ENCODE data around the gene CCT7. TPM values are rescaled to one million over a fixed set of nuclear protein-coding genes. Genes with fewer than 3 reads are reported as not detected.

Gene CCT7
- total and polyA plus RNA-seq, 2 experiments from 2014 or later, result 190 to 197 TPM

GRCh38 chr2:73297151-73297559 is 63.0 kb downstream of the CCT7 start:
- TF ChIP-seq EZH2 (IDR thresholded peaks at IDR 0.05; ENCODE audit: borderline replicate concordance) (no peak), CTCF (IDR thresholded peaks at IDR 0.05; ENCODE audit: poor library complexity) (no peak), EZH2phosphoT487 (IDR thresholded peaks at IDR 0.05; ENCODE audit: low read depth, severe bottlenecking, unreplicated experiment) (no peak)
- WGBS (ENCODE audit: low lambda C conversion rate, missing lambda C conversion rate), result 33% methylated on average over 2 of the region's 2 CpGs
- Histone ChIP-seq H3K36me3 (replicated peaks; ENCODE audit: insufficient read depth, low read depth) (no peaks in the 10 kb centered on the region), H3K9me2 (replicated peaks; ENCODE audit: insufficient read depth) (no peaks in the 10 kb centered on the region), H4K20me1 (ENCODE audit: insufficient read depth, poor library complexity, severe bottlenecking) (no peaks in the 10 kb centered on the region), H3K27ac (no peak overlapping the region), H3K9me3 (ENCODE audit: low read depth) (no peaks in the 10 kb centered on the region), H3K4me3 (no peak overlapping the region), H3K27me3 (peaks cover 95% of the 10 kb centered on the region), H3K4me1 (ENCODE audit: insufficient read depth) (no peaks in the 10 kb centered on the region), H2AFZ (no peak overlapping the region), H3K4me2 (no peak overlapping the region), H3K79me2 (no peaks in the 10 kb centered on the region)
- no peak for DNase-seq (ENCODE audit: low spot score)

GRCh38 chr2:73297586-73297985 is 63.5 kb downstream of the CCT7 start:
- no peak overlapping the region for H3K27ac ChIP-seq
- H3K4me3 ChIP-seq, result no peak overlapping the region
- no peaks in the 10 kb centered on the region for H3K9me3 ChIP-seq (ENCODE audit: low read depth)
- no peaks in the 10 kb centered on the region for H3K36me3 ChIP-seq (replicated peaks; ENCODE audit: insufficient read depth, low read depth)
- TF ChIP-seq EZH2 (IDR thresholded peaks at IDR 0.05; ENCODE audit: borderline replicate concordance), result no peak
- no peak for TF ChIP-seq EZH2phosphoT487 (IDR thresholded peaks at IDR 0.05; ENCODE audit: low read depth, severe bottlenecking, unreplicated experiment)
- no peak for TF ChIP-seq CTCF (IDR thresholded peaks at IDR 0.05; ENCODE audit: poor library complexity)
- no peaks in the 10 kb centered on the region for H3K4me1 ChIP-seq (ENCODE audit: insufficient read depth)
- H3K79me2 ChIP-seq, result no peaks in the 10 kb centered on the region
- WGBS (ENCODE audit: low lambda C conversion rate, missing lambda C conversion rate), result 60% methylated on average over 4 of the region's 4 CpGs
- H3K27me3 ChIP-seq, result peaks cover 93% of the 10 kb centered on the region
- DNase-seq (ENCODE audit: low spot score), result no peak
- no peaks in the 10 kb centered on the region for H4K20me1 ChIP-seq (ENCODE audit: insufficient read depth, poor library complexity, severe bottlenecking)
- no peak overlapping the region for H2AFZ ChIP-seq
- no peaks in the 10 kb centered on the region for H3K9me2 ChIP-seq (replicated peaks; ENCODE audit: insufficient read depth)
- H3K4me2 ChIP-seq, result no peak overlapping the region

GRCh38 chr2:73300926-73301325 is 66.8 kb downstream of the CCT7 start:
- TF ChIP-seq EZH2phosphoT487 (IDR thresholded peaks at IDR 0.05; ENCODE audit: low read depth, severe bottlenecking, unreplicated experiment) (no peak), EZH2 (IDR thresholded peaks at IDR 0.05; ENCODE audit: borderline replicate concordance) (no peak), CTCF (IDR thresholded peaks at IDR 0.05; ENCODE audit: poor library complexity) (no peak)
- WGBS (ENCODE audit: low lambda C conversion rate, missing lambda C conversion rate), result 85% methylated on average over 3 of the region's 3 CpGs
- Histone ChIP-seq H3K79me2 (no peaks in the 10 kb centered on the region), H3K4me2 (no peak overlapping the region), H2AFZ (no peak overlapping the region), H3K27me3 (peaks cover 80% of the 10 kb centered on the region), H3K27ac (no peak overlapping the region), H3K4me1 (ENCODE audit: insufficient read depth) (no peaks in the 10 kb centered on the region), H3K9me2 (replicated peaks; ENCODE audit: insufficient read depth) (no peaks in the 10 kb centered on the region), H3K36me3 (replicated peaks; ENCODE audit: insufficient read depth, low read depth) (no peaks in the 10 kb centered on the region), H4K20me1 (ENCODE audit: insufficient read depth, poor library complexity, severe bottlenecking) (no peaks in the 10 kb centered on the region), H3K9me3 (ENCODE audit: low read depth) (no peaks in the 10 kb centered on the region), H3K4me3 (no peak overlapping the region)
- no peak for DNase-seq (ENCODE audit: low spot score)

GRCh38 chr2:73301636-73302035 is 67.5 kb downstream of the CCT7 start:
- Histone ChIP-seq H3K4me3 (no peak overlapping the region), H4K20me1 (ENCODE audit: insufficient read depth, poor library complexity, severe bottlenecking) (no peaks in the 10 kb centered on the region), H3K27me3 (peaks cover 74% of the 10 kb centered on the region), H3K4me2 (no peak overlapping the region), H3K36me3 (replicated peaks; ENCODE audit: insufficient read depth, low read depth) (no peaks in the 10 kb centered on the region), H2AFZ (no peak overlapping the region), H3K79me2 (no peaks in the 10 kb centered on the region), H3K9me3 (ENCODE audit: low read depth) (no peaks in the 10 kb centered on the region), H3K9me2 (replicated peaks; ENCODE audit: insufficient read depth) (no peaks in the 10 kb centered on the region), H3K4me1 (ENCODE audit: insufficient read depth) (no peaks in the 10 kb centered on the region), H3K27ac (no peak overlapping the region)
- 74% methylated on average over 4 of the region's 4 CpGs for WGBS (ENCODE audit: low lambda C conversion rate, missing lambda C conversion rate)
- TF ChIP-seq EZH2phosphoT487 (IDR thresholded peaks at IDR 0.05; ENCODE audit: low read depth, severe bottlenecking, unreplicated experiment) (no peak), EZH2 (IDR thresholded peaks at IDR 0.05; ENCODE audit: borderline replicate concordance) (no peak), CTCF (IDR thresholded peaks at IDR 0.05; ENCODE audit: poor library complexity) (no peak)
- no peak for DNase-seq (ENCODE audit: low spot score)

Measured in hepatocyte (in vitro differentiated cells).